ENCODE measurements around the gene FAM221B.

The FAM221B gene

GRCh38 chr9:35792024-35792813, 36.3 kb downstream of the FAM221B start:
- no peak for DNase-seq (ENCODE audit: low read depth in 2 of 3, low spot score in 1 of 3)

GRCh38 chr9:35791297-35791921, 37.1 kb downstream of the FAM221B start, which contains the start of gene NPR2:
Gene NPR2 (plus strand): TSS chr9:35791591. CDS start chr9:35792409, 818 bp downstream.
- no peak for DNase-seq (ENCODE audit: low read depth in 2 of 3, low spot score in 1 of 3)

GRCh38 chr9:35790385-35791296, 37.9 kb downstream of the FAM221B start:
- peak; percentile 14 to 53 (median 28) for DNase-seq (ENCODE audit: low read depth in 2 of 3, low spot score in 1 of 3)

GRCh38 chr9:35790025-35790384, 38.5 kb downstream of the FAM221B start:
- no peak for DNase-seq (ENCODE audit: low read depth in 2 of 3, low spot score in 1 of 3)

- no peak for DNase-seq (ENCODE audit: low read depth in 2 of 3, low spot score in 1 of 3)
These were observed 39.0 kb downstream of the FAM221B start for GRCh38 chr9:35789541-35789940.

GRCh38 chr9:35783418-35783817, 45.1 kb downstream of the FAM221B start:
- DNase-seq (ENCODE audit: low read depth in 2 of 3, low spot score in 1 of 3): no peak

GRCh38 chr9:35781066-35781465, 47.5 kb downstream of the FAM221B start:
- no peak for DNase-seq (ENCODE audit: low read depth in 2 of 3, low spot score in 1 of 3)

GRCh38 chr9:35778496-35778895, 50.0 kb downstream of the FAM221B start:
- no peak for DNase-seq (ENCODE audit: low read depth in 2 of 3, low spot score in 1 of 3)

GRCh38 chr9:35776018-35776417, 52.5 kb downstream of the FAM221B start:
- DNase-seq (ENCODE audit: low read depth in 2 of 3, low spot score in 1 of 3): no peak

GRCh38 chr9:35774907-35775635, 53.5 kb downstream of the FAM221B start:
- DNase-seq (ENCODE audit: low read depth in 2 of 3, low spot score in 1 of 3): no peak

- no peak for DNase-seq (ENCODE audit: low read depth in 2 of 3, low spot score in 1 of 3)
These were observed 56.6 kb downstream of the FAM221B start for GRCh38 chr9:35771943-35772342.

GRCh38 chr9:35771534-35771933, 57.0 kb downstream of the FAM221B start:
- DNase-seq (ENCODE audit: low read depth in 2 of 3, low spot score in 1 of 3): no peak

- DNase-seq (ENCODE audit: low read depth in 2 of 3, low spot score in 1 of 3): no peak
These were observed 57.5 kb downstream of the FAM221B start for GRCh38 chr9:35771075-35771433.

GRCh38 chr9:35769763-35770162, 58.8 kb downstream of the FAM221B start:
- DNase-seq (ENCODE audit: low read depth in 2 of 3, low spot score in 1 of 3): no peak

GRCh38 chr9:35767458-35767857, 61.1 kb downstream of the FAM221B start:
- DNase-seq (ENCODE audit: low read depth in 2 of 3, low spot score in 1 of 3): no peak

- DNase-seq (ENCODE audit: low read depth in 2 of 3, low spot score in 1 of 3): no peak
These were observed 61.5 kb downstream of the FAM221B start for GRCh38 chr9:35766997-35767396.
